IMR-90 (cell line): ENCODE results near the gene ZBP1.
A peak's percentile ranks its signal among the peaks of the same experiment; 100 is the strongest.

Experiments
- CEBPB ChIP-seq: IDR thresholded peaks from 2 replicates; pipeline ENCODE4 v1.6.1; 2012; ENCODE audit warnings: low read depth, low read length, improper control_type of control experiment
- MXI1 ChIP-seq: IDR thresholded peaks from 2 replicates; pipeline ENCODE4 v1.6.1; 2012; ENCODE audit warnings: low read depth, mild to moderate bottlenecking, low read length, moderate library complexity, borderline replicate concordance
- POLR2A ChIP-seq: IDR thresholded peaks from 2 replicates; pipeline ENCODE4 v1.6.1; 2012; ENCODE audit warnings: mild to moderate bottlenecking, low read depth, low read length
- RAD21 ChIP-seq: IDR thresholded peaks from 2 replicates; pipeline ENCODE4 v1.6.1; 2012; ENCODE audit warnings: low read length, improper control_type of control experiment
- TF ChIP-seq, protein P1 (sequence below): conservative IDR thresholded peaks from 2 replicates; pipeline ENCODE4 v1.5.1; 2012; ENCODE audit warnings: mild to moderate bottlenecking, low read depth, low read length, improper control_type of control experiment
- TF ChIP-seq, protein P2 (sequence below): fragments of 150-350 bp; IDR thresholded peaks from 2 replicates; pipeline ENCODE4 v1.6.1; 2016; ENCODE audit warnings: low read depth, mild to moderate bottlenecking, low read length, moderate library complexity, borderline replicate concordance
- TF ChIP-seq, protein P3 (sequence below): fragments of 150-350 bp; IDR thresholded peaks from 2 replicates; pipeline ENCODE4 v1.6.1; 2017; ENCODE audit warnings: mild to moderate bottlenecking, antibody characterized with exemption, low read length, low read depth

DNA sequence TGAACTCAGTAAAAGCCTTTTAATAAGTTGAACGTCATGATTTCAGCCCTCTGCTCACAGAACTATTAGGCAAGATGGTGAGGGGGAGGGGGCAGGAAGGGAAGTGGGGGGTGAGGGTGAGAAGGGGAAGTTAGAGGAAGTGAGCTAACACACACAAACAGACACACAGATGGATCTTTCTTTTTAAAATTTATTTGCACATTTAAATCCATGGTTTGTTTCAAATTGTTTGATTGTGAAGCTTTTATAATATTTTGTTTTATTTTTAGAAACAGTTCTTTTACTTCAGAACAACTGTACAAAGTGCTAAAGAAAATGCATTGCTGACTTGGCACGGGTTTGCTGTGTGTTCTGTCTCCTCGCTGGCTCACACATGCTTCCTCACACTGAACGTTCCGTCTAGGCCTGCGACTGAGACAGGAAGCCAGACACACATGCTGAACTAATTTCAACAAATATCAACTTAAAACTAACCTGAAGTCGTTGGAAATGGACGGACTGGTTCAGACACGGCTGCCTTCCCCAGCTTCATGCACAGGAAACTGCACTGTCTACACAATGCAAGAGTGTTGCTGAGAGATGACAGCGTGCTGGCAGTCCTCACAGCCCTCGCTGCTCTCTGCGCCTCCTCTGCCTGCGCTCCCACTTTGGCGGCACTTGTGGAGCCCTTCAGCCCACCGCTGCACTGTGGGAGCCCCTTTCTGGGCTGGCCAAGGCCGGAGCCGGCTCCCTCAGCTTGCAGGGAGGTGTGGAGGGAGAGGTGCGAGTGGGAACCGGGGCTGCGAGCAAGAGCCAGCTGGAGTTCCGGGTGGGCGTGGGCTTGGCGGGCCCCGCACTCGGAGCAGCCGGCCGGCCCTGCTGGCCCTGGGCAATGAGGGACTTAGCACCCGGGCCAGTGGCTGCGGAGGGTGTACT, 8.1 kb upstream of the ZBP1 start:
- TF ChIP-seq, protein P1, sequence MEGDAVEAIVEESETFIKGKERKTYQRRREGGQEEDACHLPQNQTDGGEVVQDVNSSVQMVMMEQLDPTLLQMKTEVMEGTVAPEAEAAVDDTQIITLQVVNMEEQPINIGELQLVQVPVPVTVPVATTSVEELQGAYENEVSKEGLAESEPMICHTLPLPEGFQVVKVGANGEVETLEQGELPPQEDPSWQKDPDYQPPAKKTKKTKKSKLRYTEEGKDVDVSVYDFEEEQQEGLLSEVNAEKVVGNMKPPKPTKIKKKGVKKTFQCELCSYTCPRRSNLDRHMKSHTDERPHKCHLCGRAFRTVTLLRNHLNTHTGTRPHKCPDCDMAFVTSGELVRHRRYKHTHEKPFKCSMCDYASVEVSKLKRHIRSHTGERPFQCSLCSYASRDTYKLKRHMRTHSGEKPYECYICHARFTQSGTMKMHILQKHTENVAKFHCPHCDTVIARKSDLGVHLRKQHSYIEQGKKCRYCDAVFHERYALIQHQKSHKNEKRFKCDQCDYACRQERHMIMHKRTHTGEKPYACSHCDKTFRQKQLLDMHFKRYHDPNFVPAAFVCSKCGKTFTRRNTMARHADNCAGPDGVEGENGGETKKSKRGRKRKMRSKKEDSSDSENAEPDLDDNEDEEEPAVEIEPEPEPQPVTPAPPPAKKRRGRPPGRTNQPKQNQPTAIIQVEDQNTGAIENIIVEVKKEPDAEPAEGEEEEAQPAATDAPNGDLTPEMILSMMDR, result no peak
- no peak for TF ChIP-seq RAD21
- TF ChIP-seq, protein P2, sequence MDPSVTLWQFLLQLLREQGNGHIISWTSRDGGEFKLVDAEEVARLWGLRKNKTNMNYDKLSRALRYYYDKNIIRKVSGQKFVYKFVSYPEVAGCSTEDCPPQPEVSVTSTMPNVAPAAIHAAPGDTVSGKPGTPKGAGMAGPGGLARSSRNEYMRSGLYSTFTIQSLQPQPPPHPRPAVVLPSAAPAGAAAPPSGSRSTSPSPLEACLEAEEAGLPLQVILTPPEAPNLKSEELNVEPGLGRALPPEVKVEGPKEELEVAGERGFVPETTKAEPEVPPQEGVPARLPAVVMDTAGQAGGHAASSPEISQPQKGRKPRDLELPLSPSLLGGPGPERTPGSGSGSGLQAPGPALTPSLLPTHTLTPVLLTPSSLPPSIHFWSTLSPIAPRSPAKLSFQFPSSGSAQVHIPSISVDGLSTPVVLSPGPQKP, result no peak
- TF ChIP-seq POLR2A, result no peak
- TF ChIP-seq MXI1, result no peak
- peak; percentile 35; the same call in 1 of the 2 replicates for TF ChIP-seq CEBPB
- TF ChIP-seq, protein P3, sequence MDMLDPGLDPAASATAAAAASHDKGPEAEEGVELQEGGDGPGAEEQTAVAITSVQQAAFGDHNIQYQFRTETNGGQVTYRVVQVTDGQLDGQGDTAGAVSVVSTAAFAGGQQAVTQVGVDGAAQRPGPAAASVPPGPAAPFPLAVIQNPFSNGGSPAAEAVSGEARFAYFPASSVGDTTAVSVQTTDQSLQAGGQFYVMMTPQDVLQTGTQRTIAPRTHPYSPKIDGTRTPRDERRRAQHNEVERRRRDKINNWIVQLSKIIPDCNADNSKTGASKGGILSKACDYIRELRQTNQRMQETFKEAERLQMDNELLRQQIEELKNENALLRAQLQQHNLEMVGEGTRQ, result no peak
